Osteoblast (primary cell): ENCODE data around the gene SELENOM. TPM values are rescaled to one million over a fixed set of nuclear protein-coding genes. Genes with fewer than 3 reads are reported as not detected.

Experiments used
- DNase-seq: peaks from one replicate; pipeline ENCODE4 v3.0.0; 2011; ENCODE audit warnings: low spot score, mixed read lengths; ENCODE audit not compliant: insufficient read length; ENCODE audit errors: missing footprints
- H2AFZ ChIP-seq: 2 replicates; pipeline ENCODE4 v1.6.0; 2011; ENCODE audit warnings: mild to moderate bottlenecking, low read length
- H3K27ac ChIP-seq: 2 replicates; pipeline ENCODE4 v1.5.1; 2011; ENCODE audit warnings: mild to moderate bottlenecking, low read depth, low read length, moderate library complexity
- H3K27me3 ChIP-seq: 2 replicates; pipeline ENCODE4 v1.6.0; 2012; ENCODE audit warnings: mild to moderate bottlenecking, control low read depth, inconsistent platforms, low read length, moderate library complexity; ENCODE audit not compliant: insufficient read depth
- H3K36me3 ChIP-seq: 2 replicates; pipeline ENCODE4 v1.5.1; 2011; ENCODE audit warnings: mild to moderate bottlenecking, low read length, control low read depth, moderate library complexity; ENCODE audit not compliant: insufficient read depth
- H3K4me1 ChIP-seq: 2 replicates; pipeline ENCODE4 v1.5.1; 2011; ENCODE audit warnings: mild to moderate bottlenecking, low read length, control low read depth, moderate library complexity; ENCODE audit not compliant: insufficient read depth
- H3K4me2 ChIP-seq: 2 replicates; pipeline ENCODE4 v1.6.0; 2011; ENCODE audit warnings: mild to moderate bottlenecking, low read length; ENCODE audit not compliant: insufficient read depth
- H3K4me3 ChIP-seq: fragments of 200-600 bp; sonication (generic); 3 replicates; pipeline ENCODE4 v1.5.1; 2012; ENCODE audit warnings: mild to moderate bottlenecking, low read length, inconsistent platforms; ENCODE audit not compliant: insufficient read depth
- H3K79me2 ChIP-seq: 2 replicates; pipeline ENCODE4 v1.6.0; 2012; ENCODE audit warnings: mild to moderate bottlenecking, low read length, control low read depth, inconsistent platforms; ENCODE audit not compliant: insufficient read depth
- H3K9me3 ChIP-seq: 2 replicates; pipeline ENCODE4 v1.5.1; 2011; ENCODE audit warnings: low read depth, low read length, control low read depth
- H4K20me1 ChIP-seq: 2 replicates; pipeline ENCODE4 v1.6.0; 2012; ENCODE audit warnings: mild to moderate bottlenecking, low read length, control low read depth; ENCODE audit not compliant: insufficient read depth
- CTCF ChIP-seq: IDR thresholded peaks from 2 replicates; pipeline ENCODE4 v1.5.1; 2011; ENCODE audit warnings: mild to moderate bottlenecking, low read depth, low read length, moderate library complexity; ENCODE audit errors: extremely low read depth
- total RNA-seq: library from RNA; depleted of rRNA; stranded (reverse); fragments of >200 nt; gene quantifications from 2 replicates; pipeline ENCODE4 v1.2.3, GENCODE V29; 2012

SELENOM gene
- total RNA-seq, 1 donor, result 157 TPM

- Histone ChIP-seq H3K79me2 (peaks cover 64% of the 10 kb centered on the region), H3K36me3 (peaks cover 33% of the 10 kb centered on the region)
These were observed 24.6 kb downstream of the SELENOM start for GRCh38 chr22:31082606-31083376.

GRCh38 chr22:31081963-31082605 is 25.3 kb downstream of the SELENOM start:
- Histone ChIP-seq H3K9me3 (no peaks in the 10 kb centered on the region), H3K79me2 (peaks cover 57% of the 10 kb centered on the region), H4K20me1 (peaks cover 29% of the 10 kb centered on the region), H3K4me3 (peak overlapping the region; percentile 95), H3K36me3 (peaks cover 28% of the 10 kb centered on the region), H3K4me2 (peak overlapping the region; percentile 93), H2AFZ (peak overlapping the region; percentile 66), H3K27me3 (no peaks in the 10 kb centered on the region), H3K4me1 (peaks cover 35% of the 10 kb centered on the region), H3K27ac (peak overlapping the region; percentile 78)
- no peak for TF ChIP-seq CTCF
- DNase-seq, result peak; percentile 96

More at GRCh38 chr22:31082606-31083376, 24.6 kb downstream of the SELENOM start:
- H3K27me3 ChIP-seq, result no peaks in the 10 kb centered on the region
- peak; percentile 98 for DNase-seq
- peak overlapping the region; percentile 93 for H3K4me2 ChIP-seq
- peak overlapping the region; percentile 78 for H3K27ac ChIP-seq
- H4K20me1 ChIP-seq, result peaks cover 36% of the 10 kb centered on the region
- H3K4me3 ChIP-seq, result peak overlapping the region; percentile 95
- peaks cover 35% of the 10 kb centered on the region for H3K4me1 ChIP-seq
- peak; percentile 64 for TF ChIP-seq CTCF
- no peaks in the 10 kb centered on the region for H3K9me3 ChIP-seq
- peak overlapping the region; percentile 66 for H2AFZ ChIP-seq

GRCh38 chr22:31080848-31081649 is 26.3 kb downstream of the SELENOM start, which contains the start of gene SMTN:
Gene SMTN, plus strand, starts transcription at chr22:31081318. Its CDS starts 1,941 bp downstream, at chr22:31083259.
- Histone ChIP-seq H3K36me3 (peaks cover 17% of the 10 kb centered on the region), H2AFZ (peak within 1 kb of the TSS; percentile 91), H3K79me2 (peaks cover 47% of the 10 kb centered on the region), H3K27ac (peak within 1 kb of the TSS; percentile 78), H3K4me1 (peaks cover 35% of the 10 kb centered on the region), H3K4me2 (peak within 1 kb of the TSS; percentile 93), H3K9me3 (no peaks in the 10 kb centered on the region), H4K20me1 (peaks cover 19% of the 10 kb centered on the region), H3K4me3 (peak within 1 kb of the TSS; percentile 95), H3K27me3 (no peaks in the 10 kb centered on the region)
- no peak for TF ChIP-seq CTCF
- peak; percentile 99 for DNase-seq
